GM15510 (cell line): ENCODE data around the gene C6orf47.

Experiments
- POLR2A ChIP-seq: IDR thresholded peaks from 3 replicates; pipeline ENCODE4 v1.6.1; 2011; ENCODE audit warnings: borderline replicate concordance; ENCODE audit not compliant: insufficient read length; ENCODE audit errors: extremely low read depth

Gene C6orf47

GRCh38 chr6:31669676-31670075 lies 9.1 kb upstream of the C6orf47 start, which contains the start of gene LY6G5B:
Gene LY6G5B, plus strand, starts transcription at chr6:31669976. Its CDS starts 975 bp downstream, at chr6:31670951.
- no peak for TF ChIP-seq POLR2A

DNA sequence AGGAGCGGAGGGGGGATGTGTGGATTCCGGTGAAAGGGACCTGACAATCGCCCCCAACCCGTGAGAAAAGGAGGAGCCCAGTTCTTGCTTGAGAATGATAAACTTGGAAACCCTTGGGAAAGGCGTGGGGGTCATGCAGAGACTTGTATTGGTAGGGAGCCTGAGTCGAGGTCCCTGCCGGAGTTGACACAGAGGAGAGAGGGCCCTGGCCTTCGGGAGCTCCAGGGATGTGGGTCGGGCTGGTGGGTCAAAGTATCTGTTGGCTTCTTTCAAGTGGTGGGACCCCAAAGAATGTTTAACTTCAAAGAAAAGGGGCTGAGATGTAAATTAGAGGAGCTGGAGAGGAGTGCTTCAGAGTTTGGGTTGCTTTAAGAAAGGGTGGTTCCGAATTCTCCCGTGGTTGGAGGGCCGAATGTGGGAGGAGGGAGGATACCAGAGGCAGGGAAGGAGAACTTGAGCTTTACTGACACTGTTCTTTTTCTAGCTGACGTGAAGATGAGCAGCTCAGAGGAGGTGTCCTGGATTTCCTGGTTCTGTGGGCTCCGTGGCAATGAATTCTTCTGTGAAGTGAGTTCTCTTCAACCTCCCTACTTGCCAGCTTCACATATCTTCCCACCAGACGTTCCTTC lies 5.9 kb upstream of the C6orf47 start:
- no peak for TF ChIP-seq POLR2A

GRCh38 chr6:31665501-31666336 lies 5.1 kb upstream of the C6orf47 start, which contains the start of gene CSNK2B:
Gene CSNK2B, plus strand, starts transcription at chr6:31666080. Its CDS starts 752 bp downstream, at chr6:31666832.
- peak; percentile 79 for TF ChIP-seq POLR2A

- peak; percentile 19 for TF ChIP-seq POLR2A
These were observed 4.4 kb upstream of the C6orf47 start, which contains the start of gene GPANK1 for GRCh38 chr6:31664790-31665500. Gene GPANK1, minus strand, starts transcription at chr6:31664997. Its CDS starts 519 bp downstream, at chr6:31664478.

GRCh38 chr6:31663961-31664789 lies 3.6 kb upstream of the C6orf47 start:
- TF ChIP-seq POLR2A: no peak

- no peak for TF ChIP-seq POLR2A
These were observed 2.8 kb upstream of the C6orf47 start for GRCh38 chr6:31663126-31663960.

DNA sequence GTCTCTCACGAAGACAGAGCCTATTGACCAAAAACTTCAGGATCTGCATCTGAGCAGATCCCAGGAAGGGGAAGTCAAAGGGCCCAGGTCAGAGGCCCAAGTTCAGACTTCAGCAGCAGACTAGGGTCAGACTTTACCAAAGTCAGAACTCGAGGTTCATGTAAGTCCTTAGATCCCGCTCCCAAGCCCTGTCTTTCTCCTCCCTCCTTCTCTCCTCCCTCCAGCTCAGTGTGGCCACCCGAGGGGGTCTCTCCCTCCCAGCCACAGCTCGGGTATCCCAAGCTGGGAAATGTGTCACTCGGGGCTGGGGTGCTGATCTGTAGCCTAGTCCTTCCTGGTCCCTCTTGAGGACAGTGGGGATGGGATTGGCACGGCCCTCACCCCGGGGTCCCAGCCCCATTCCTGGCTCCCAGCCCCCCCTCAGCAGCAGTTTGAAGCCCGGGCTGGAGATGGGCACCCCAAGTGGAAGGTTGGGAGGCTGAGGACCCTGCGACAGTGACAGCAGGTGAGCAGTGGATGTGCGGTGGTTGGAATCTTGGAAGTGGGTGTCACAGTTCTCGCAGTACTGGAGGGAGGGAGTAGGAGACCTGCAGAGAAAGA lies 1.6 kb upstream of the C6orf47 start:
- no peak for TF ChIP-seq POLR2A

- no peak for TF ChIP-seq POLR2A
These were observed 915 bp upstream of the C6orf47 start for GRCh38 chr6:31661262-31662123.

GRCh38 chr6:31659649-31660380 lies 763 bp downstream of the C6orf47 start:
- no peak for TF ChIP-seq POLR2A

DNA sequence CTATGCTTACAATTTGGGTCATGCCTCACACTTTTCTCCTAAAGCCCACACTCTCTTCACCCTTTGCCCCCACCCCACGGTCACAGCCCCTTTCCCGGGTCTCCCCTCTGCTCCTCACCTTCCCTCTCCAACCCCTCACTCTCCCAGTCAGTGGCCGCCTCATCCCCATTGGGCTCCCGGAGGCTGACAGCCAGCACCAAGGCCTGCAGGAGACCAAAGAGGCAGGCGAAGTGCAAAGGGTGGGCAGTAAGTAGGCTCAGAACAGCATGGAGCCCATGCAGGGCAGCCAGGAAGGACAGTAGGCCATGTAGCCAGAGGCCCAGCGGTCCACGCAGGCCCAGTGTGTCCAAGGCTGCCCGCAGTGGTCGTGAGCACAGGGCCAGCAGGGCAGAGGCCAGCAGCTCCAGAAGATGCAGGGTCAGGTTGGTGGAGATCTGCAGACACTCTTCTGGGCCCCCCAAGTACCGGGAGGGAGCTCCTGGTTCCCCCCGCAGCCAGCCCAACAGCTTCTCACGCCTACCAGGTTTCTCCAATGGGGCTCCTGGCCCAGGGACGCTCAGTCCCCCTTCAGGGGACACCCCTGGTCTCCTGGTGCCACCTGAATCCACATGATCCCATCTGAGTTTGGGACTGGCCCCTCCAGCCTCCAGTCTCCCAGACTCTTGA lies 1.5 kb downstream of the C6orf47 start:
- TF ChIP-seq POLR2A: no peak

GRCh38 chr6:31658158-31658688 lies 2.4 kb downstream of the C6orf47 start:
- no peak for TF ChIP-seq POLR2A
